ENCODE data around the gene INPP5A. TPM values are rescaled to one million over a fixed set of nuclear protein-coding genes. Genes with fewer than 3 reads are reported as not detected.

Gene INPP5A
- total RNA-seq, 2 donors from 2014 or later: 65.2 to 102 TPM

DNA sequence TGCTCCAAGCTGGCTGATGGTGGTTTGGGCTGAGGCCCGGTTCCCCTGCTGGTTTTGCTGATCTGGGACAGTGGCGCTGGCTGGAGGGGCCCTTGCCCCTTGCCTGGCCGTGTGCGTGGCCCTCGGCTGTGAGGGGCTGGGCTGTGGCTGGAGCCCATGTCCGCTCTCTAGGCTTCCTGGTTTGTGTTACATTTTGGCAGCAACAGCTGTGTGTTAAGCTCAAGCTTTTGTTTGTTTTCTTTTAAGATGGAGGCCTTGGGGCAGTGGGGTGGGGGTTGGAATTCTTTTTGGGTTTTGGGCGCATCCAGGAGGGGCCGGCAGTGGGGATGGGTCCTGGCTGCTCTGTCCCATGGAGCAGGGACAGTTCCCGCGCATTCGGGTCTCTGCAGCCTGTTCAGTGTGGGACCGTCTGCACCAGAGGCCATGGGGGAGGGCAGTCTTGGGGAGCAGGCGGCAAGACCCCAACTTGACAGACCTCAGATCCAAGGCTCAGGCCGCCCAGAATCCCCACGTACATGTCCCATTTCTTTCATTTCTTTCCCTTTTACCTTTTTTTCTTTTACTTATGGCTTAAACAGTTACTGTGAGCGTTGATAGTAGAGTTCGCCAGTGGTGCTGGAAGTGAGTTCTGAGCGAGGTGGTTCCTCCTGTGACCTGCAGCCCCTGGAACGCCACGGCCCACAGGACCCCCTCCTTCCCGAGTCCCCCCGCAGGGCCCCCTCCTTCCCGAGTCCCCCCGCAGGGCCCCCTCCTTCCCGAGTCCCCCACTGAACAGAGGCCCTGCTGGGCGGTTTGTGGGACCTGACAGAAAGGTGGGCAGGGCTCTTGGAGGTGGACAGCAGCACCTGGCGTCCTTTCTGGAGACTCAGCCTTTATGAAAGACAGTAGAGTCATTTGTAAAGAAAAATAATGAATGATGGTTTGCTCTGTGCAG lies 75.3 kb downstream of the INPP5A start:
- peak; percentile 68 for DNase-seq (ENCODE audit: low spot score)

DNA sequence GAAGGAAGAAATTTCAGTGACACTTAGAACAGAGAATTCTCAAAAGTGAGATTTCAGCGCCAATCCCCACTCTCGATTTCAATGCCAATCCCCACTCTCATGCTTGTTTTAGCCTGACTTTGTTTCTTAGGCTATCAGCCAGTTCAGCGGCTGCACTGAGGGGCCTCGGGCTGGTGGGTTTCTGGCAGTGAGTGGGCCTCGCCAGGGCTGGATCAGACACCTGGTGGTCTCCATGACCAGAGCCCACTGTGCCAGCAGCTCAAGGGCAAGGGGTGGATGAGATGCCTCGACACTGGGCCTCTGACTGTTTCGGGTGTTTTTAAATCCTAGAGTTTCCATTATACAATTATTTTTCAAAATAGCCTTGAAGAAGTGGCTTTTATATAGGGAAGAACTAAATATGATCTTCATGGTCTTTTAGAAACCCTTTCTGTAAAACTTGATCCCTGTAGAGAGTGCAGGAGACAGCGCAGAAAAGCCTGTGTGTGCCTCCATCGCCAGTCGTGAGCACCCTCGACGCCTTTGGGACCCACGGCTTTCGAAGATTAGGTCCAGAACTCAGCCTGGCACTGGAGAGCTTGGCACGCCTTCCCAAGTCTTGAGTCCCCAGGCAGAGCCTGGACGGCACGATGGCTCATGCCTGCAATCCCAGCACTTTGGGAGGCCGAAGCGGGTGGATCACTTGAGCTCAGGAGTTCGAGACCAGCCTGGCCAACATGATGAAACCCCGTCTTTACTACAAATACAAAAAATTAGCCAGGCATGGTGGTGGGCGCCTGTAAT lies 76.2 kb downstream of the INPP5A start:
- DNase-seq (ENCODE audit: low spot score): peak; percentile 61

More for the DNA sequence above, 75.3 kb downstream of the INPP5A start:
- intact Hi-C loops (cut with DNase I): loop anchor here in 1 of 2 donors (2.0 kb wide), 1 partner anchor 78 kb away; no protein-coding TSS in a partner anchor

DNA sequence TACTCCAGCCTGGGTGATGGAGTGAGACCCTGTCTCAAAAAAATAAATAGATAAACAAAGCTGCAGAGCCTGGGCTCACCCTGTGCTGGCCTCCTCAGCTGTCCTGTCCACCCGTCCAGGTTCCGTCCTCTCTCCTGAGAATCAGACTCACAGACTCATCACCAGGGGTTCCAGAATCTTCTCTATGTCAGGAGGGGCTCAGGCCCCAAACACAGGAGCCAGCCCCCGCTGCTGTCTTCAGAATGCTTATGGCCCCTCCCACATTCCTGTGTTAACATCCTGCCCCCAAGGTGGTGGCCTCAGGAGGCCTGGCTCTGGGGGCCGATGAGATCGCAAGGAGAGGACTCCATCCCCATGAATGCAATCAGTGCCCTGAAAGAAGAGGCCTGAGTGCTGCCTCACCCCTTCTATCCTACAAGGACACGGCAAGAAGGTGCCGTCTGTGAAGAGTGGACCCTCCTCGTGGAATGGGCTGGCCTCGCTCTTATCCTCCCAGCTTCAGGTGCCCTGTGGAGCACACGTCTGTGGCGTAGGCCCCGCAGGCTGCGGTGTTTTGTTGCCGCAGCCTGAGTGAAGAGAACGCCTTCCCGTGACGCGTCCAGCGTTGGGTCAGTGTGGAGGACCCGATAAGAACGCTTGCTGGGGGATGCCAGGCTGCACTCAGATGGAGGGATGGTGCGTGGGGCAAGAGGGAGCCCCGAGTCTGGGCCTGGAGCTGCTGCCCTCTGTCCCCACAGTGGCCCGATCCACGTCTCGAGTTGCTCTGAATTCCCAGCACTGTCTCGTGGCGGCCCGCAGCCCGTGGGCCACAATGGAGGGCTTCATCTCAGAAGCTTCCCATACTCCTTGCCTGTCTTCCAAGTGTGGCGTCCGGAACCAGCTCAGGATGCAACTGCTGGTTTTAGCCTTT lies 77.1 kb downstream of the INPP5A start:
- intact Hi-C loops (cut with DNase I): no loop called here
- DNase-seq (ENCODE audit: low spot score): peak; percentile 67

More for the DNA sequence above, 76.2 kb downstream of the INPP5A start:
- intact Hi-C loops (cut with DNase I): loop anchor here in 1 of 2 donors (2.0 kb wide), 1 partner anchor 77 kb away; no protein-coding TSS in a partner anchor

DNA sequence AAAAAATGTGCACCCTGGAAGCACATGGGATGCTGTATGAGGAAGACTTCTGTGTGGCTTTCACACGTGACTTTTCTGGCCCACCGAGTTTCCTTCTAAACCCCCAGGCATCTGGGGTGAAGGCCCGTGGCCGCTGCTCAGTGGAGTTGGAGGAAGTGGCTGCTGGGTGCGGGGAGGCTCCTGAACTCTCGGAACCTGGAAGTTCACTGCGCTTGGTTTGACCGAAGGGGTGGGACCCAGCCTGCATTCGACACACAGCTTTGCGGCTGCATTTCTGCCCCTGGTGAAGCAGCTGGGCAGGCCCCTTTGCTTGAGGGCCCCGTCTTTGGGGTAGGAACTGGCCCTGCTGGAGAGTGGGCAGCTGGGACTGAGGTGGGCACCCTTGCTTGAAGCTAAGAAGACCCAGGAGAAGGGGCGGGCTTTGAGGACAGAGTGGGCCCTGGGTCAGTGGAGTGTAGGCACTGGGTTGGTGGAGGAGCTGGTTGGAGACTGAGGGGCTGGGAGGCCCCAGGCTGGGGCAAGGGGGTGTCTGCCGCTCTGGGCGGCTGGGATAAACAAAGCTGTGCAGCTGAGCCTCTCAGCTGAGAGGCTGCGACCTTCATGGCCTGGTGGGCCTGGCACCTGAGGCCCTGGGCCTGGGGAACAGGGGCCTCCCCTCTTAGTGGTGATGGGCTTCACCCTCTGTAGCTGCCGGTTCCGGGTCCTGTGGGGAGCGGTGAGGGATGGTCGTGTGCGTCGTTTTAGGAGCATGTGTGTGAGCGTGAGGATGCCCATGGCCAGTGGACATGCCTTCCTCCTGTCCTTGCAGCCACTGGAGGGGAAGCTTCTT lies 78.0 kb downstream of the INPP5A start:
- peak; percentile 36 for DNase-seq (ENCODE audit: low spot score)
- intact Hi-C loops (cut with DNase I): no loop called here

DNA sequence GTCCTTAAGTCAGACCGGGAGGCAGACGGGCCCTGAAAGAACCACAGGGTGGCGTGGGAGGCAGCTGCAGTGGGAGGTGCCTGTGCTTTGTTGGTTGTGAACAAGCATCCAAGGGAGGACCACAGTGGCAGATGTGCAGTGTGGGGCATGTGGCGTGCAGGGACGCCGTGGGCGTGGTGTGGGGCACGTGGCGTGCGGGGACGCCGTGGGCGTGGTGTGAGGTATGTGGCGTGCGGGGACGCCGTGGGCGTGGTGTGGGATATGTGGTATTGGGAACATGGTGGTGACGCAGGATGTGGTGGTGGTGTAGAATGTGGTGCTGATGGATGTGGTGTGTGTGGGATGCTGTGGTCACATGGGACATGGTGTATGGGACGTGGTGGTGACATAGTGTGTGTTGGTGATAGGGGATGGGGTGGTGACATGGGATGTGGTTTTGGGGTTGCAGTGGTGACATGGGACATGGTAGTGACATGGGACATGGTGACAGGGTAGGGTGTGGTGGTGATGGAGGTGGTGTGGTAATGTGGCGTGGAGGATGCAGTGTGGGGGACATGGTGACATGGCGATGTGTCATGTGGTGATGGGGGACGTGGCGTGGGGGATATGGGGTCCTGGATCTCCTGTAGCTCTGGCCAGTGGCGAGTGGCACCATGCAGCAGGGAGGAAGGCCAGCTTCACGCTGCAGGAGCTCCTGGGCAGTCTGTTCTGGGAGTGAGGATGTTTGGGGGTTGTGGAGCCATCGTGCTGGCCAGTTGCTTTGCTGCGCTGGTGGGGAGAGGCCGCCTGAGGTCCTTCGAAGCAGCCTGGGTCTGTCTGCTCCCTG lies 78.8 kb downstream of the INPP5A start:
- intact Hi-C loops (cut with DNase I): no loop called here
- DNase-seq (ENCODE audit: low spot score): peak; percentile 78

DNA sequence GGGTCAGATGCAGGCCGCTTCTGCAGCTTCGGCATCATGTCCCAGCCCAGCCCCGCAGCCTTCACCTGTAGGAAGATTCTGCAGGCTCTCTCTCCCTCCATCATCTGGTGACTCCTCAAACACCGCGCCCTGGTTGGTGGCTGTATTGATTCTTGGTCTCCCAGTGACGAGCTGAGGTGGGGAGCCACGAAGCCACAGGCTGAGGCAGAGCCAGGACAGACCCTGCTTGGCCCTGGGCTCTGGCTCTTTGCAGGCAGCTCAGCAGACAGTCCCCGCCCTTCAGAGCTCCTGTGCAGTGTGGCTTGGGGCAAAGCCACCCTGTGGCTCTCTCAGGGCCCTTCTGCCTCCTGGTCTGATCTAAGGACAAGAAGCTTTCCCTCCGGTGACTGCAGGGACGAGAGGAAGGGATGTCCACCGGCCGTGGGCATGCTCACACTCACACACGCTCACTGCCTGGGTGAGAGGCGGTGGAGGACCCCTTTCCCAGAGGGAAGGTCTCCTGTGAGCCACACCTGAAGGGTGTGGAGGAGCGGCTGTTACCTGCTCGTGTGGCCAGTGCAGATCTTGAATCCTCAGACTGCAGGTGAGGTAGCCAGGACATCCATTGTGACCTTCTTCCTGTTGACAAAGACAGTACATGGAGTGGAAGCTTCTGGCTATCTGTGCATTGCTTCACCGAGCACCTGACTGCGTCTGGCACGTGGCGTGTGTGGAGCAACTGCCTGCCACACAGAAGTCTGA lies 79.6 kb downstream of the INPP5A start:
- peak; percentile 51 for DNase-seq (ENCODE audit: low spot score)
- intact Hi-C loops (cut with DNase I): loop anchor here in 1 of 2 donors (1.0 kb wide), 1 partner anchor 32 kb away; no protein-coding TSS in a partner anchor

DNA sequence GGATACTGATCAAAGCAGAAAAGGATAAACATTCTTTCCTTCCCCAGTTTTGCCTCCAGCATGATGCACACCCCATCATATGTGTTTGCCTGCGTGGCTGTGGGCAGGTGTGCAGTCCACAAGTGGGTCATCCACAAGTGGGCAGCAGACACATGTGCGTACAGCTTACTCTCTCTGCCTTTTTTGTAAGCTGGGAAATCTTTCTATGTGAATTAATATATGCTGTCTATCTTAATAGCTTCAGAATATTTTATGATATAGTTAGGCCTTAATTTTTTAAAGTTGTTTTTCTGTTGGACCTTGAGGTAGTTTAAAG lies 80.1 kb downstream of the INPP5A start:
- intact Hi-C loops (cut with DNase I): loop anchor here in 1 of 2 donors (1.0 kb wide), 1 partner anchor 32 kb away; no protein-coding TSS in a partner anchor
- no peak for DNase-seq (ENCODE audit: low spot score)

DNA sequence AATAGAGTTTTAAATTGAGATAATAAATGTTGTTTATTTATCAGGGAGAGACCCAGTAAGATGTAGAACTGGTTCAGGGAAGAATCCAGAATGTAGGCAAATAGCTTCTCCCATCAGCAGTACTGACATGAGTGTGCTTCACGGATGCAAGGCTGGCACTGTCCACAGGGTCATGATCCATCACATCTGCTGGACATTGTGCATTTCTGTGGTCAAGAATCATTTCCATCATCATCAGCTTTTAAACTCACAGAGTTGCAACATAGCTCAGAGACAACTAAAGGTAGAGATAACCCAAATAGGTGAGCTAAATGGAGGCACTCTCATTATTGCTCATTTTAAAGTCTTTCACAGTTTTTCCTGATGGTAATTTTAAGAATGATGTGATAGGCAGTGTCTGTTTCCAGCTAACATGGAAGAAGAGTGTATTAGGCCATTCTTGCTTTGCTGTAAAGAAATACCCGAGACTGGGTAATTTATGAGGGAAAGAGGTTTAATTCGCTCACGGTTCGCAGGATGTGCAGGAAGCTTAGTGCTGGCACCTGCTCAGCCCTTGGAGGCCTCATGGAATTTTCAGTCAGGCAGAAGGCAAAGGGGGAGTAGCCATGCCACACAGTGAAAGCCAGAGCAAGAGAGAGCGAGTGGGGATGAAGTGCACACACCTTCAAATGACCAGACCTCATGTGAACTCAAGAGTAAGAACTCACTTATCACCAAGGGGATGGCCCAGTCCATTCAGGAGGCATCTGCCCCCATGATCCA lies 80.8 kb downstream of the INPP5A start:
- intact Hi-C loops (cut with DNase I): no loop called here
- no peak for DNase-seq (ENCODE audit: low spot score)

DNA sequence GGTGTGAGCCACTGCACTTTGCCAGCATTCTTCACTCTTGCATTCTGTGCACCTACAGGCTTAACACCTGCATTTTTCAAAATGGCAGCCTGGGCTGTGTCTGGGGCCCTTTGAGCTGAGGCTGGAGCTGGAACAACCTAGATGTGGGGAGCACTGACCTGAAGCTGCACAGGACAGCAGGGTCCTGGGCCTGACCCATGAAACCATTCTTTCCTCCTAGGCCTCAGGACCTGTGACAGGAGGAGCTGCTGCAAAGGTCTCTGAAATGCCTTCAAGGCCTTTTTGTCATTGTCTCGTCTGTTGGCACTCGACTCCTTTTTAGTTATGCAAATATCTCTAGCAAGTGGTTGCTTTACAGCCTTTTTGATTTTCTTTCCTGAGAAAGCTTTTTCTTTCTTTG lies 82.3 kb downstream of the INPP5A start:
- DNase-seq (ENCODE audit: low spot score): no peak
- intact Hi-C loops (cut with DNase I): no loop called here

DNA sequence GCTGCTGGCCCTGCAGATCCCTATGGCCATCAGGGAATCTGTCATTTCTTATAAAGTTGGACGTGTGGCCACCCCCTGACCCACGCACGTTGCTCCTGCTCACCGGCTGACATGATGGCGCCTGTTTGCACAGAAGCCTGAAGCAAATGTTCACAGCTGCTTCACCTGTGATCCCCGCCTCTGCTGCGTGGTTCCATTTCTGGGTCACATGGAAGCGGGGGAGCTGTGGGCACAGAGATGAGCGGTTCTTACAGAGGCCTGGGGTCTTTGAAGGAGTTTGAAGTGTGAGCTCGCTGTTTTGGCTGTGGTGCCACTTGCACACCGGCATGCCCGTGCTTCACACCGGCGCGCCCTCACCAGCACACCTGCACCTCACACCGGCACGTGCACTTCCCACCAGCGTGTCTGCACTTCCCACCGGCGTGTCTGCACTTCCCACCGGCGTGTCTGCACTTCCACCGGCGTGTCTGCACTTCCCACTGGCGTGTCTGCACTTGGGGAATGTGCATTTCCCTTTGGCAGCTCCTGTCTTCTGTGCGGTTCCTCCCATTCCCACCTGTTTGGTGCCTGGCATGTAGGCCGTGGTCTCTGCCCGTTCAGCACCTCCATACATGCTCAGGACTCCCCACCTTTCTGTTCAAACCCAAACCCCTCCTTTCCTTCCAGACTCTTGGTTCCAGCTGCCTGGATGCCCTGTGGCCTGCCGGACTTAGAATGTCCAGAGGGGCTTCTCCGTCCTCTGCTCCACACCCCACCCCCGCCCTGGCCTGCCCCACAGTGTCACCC lies 86.7 kb downstream of the INPP5A start:
- DNase-seq (ENCODE audit: low spot score): peak; percentile 70
- intact Hi-C loops (cut with DNase I): no loop called here

DNA sequence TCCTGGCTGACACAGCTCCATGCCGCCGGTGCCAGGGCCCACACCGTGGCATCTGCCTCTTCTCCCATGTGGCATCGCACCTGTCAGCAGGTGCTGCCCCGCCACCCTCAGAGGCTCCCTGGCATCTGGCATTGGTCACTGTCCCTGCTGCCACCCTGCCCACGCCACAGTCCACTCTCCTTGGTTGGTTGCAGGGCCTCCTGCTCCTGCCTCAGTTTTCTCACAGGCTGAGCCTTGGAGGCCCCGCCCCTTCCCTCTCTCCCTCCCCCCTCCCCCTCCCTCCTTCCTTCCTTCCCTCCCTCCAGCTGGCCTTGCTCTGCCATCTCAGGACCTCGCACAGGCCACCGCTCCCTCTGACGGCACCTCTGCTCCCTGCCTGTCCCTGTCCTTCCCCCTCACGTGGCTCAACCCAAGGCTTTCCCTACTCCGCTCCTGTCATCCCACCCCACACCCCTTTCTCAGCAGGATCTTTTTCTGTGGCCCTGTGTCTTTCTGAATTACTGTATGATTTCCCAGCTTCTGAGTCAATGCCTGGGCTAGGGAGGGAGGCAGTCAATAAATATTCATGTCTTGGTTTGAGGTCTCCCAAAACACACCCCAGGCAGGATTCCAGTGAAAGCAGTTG lies 87.4 kb downstream of the INPP5A start:
- peak; percentile 77 for DNase-seq (ENCODE audit: low spot score)
- intact Hi-C loops (cut with DNase I): loop anchor here in 1 of 2 donors (5.0 kb wide), 1 partner anchor 38 kb away; no protein-coding TSS in a partner anchor

DNA sequence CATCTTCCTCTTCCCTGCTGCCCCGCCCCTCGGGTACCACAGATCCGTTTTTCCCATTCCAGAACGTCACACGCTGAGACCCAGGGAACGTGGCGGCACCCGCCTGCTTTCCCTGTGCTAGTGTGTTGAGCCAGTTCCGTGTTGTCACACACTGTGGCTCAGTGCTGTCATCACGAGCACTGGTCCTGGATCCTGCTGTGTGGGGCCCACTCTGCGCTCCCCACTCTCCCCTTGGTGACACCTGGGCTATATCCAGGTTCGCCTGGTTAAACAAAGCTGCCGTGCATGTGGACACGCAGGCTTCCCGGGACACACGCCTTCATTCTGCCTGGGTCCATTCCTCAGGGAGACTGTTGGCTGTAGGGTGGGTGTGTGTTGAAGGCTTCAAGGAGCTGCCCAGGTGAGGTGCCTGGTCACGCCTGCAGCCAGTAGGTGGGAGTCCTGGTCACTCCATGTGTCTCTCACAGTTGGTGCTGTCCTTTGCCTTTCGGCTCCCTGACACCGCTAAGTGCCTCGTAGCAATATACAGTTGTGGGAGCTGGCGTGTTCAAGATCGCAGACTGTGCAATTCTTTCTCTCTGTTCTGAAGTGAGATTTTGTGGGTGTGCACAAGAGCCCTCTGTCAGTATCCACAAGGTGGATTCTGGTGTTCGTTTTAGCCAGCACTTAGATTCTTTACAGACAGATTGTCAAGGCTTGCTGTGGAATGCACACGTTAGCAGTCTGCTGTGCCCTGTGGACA lies 88.6 kb downstream of the INPP5A start:
- intact Hi-C loops (cut with DNase I): loop anchor here in 1 of 2 donors (5.0 kb wide), 1 partner anchor 39 kb away; no protein-coding TSS in a partner anchor

DNA sequence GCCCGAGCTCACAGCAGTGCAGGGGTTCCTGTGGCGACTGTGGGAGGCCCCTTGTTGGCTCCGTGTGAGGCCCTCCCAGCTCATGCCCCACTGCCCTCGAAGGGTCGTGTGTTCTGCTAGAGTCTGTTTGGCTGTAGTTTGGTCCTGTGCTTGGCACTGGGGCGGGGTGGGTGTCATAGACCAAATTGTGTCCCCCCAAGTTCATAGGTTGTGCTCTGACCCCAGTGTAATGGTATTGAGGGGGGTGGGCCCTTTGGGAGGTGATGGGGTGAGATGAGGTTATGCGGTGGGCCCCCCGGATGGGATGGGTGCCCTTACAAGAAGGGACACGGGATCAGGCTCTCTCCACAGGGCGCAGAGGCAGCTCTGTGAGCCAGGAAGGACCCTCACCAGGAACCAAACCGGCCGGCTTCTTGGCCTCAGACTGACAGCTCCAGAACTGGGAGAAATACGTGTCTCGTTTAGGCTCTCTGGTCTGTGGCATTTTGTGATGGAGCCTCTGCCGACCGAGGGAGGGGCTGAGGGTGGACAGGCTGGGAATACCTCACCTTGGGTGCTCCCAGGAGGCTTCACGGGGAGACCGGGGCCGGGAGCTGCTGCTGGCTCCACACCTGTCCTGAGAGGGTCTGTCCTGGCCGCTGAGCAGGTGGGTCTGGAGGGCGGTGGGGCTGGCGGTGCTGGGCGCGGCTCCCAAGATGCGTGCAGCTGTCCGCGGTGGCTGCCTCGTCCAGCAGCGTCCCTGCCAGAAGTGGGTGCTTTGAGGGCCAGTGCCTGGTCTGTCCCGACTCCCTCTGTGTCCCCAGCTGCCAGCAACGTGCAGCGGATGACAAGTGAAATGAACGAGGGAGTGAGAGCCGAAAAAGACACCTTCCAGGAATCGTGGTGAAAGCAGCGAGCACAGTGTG lies 89.4 kb downstream of the INPP5A start:
- DNase-seq (ENCODE audit: low spot score): peak; percentile 79

More for the DNA sequence above, 88.6 kb downstream of the INPP5A start:
- peak; percentile 67 for DNase-seq (ENCODE audit: low spot score)

More for the DNA sequence above, 89.4 kb downstream of the INPP5A start:
- intact Hi-C loops (cut with DNase I): loop anchor here in 1 of 2 donors (5.0 kb wide), 1 partner anchor 40 kb away; no protein-coding TSS in a partner anchor

All from posterior vena cava (tissue), 2 donors.